GM12878 (cell line): ENCODE data around the gene LMO7. TPM values are rescaled to one million over a fixed set of nuclear protein-coding genes. Genes with fewer than 3 reads are reported as not detected.

Experiments
- CBFB ChIP-seq: IDR thresholded peaks from 2 replicates; pipeline ENCODE4 v1.6.1; 2016; ENCODE audit warnings: antibody characterized with exemption, low read depth
- CBX3 ChIP-seq: fragments of 200-600 bp; sonication (generic); IDR thresholded peaks from 2 replicates; pipeline ENCODE4 v1.6.1; 2016; ENCODE audit warnings: low read depth, borderline replicate concordance
- IKZF2 ChIP-seq, 2 experiments: fragments of 450-650 bp; IDR thresholded peaks; 2 replicates each; pipeline ENCODE4 v1.6.1; 2017; ENCODE audit warnings: mild to moderate bottlenecking in 2 of 2, moderate library complexity in 2 of 2
- KLF5 ChIP-seq: fragments of 450-650 bp; IDR thresholded peaks from 2 replicates; pipeline ENCODE4 v1.6.1; 2014; ENCODE audit warnings: mild to moderate bottlenecking; ENCODE audit not compliant: partially characterized antibody
- MXI1 ChIP-seq: fragments of 150-350 bp; IDR thresholded peaks from 2 replicates; pipeline ENCODE4 v1.6.1; 2011; ENCODE audit warnings: low read depth, mild to moderate bottlenecking, inconsistent platforms, low read length, improper control_type of control experiment
- MYB ChIP-seq: fragments of 150-350 bp; IDR thresholded peaks from 2 replicates; pipeline ENCODE4 v1.6.1; 2014; ENCODE audit warnings: mild to moderate bottlenecking, low read depth, low read length, borderline replicate concordance
- NFYA ChIP-seq: IDR thresholded peaks from 2 replicates; pipeline ENCODE4 v1.6.1; 2011; ENCODE audit warnings: low read depth, mild to moderate bottlenecking, low read length, improper control_type of control experiment, borderline replicate concordance
- NR2F1 ChIP-seq: fragments of 450-650 bp; conservative IDR thresholded peaks from 2 replicates; pipeline ENCODE4 v1.6.1; 2017; ENCODE audit warnings: mild to moderate bottlenecking
- POLR2A ChIP-seq: IDR thresholded peaks from 2 replicates; pipeline ENCODE4 v1.6.1; 2011; ENCODE audit warnings: low read depth, mild to moderate bottlenecking, low read length
- POU2F2 ChIP-seq: IDR thresholded peaks from 3 replicates; pipeline ENCODE4 v1.6.1; 2011; ENCODE audit warnings: low read depth, mild to moderate bottlenecking, low read length, borderline replicate concordance
- RB1 ChIP-seq: fragments of 450-650 bp; formaldehyde crosslinking; IDR thresholded peaks from 2 replicates; pipeline ENCODE4 v1.6.1; 2017; ENCODE audit warnings: mild to moderate bottlenecking, borderline replicate concordance
- RELA ChIP-seq: fragments of 450-650 bp; IDR thresholded peaks from 2 replicates; pipeline ENCODE4 v1.8.0; 2014; ENCODE audit warnings: borderline replicate concordance; ENCODE audit not compliant: partially characterized antibody
- SREBF2 ChIP-seq: IDR thresholded peaks from 2 replicates; pipeline ENCODE4 v1.6.1; 2012; ENCODE audit warnings: mild to moderate bottlenecking, low read length
- SUZ12 ChIP-seq: fragments of 200-600 bp; sonication (generic); IDR thresholded peaks from one replicate; pipeline ENCODE4 v1.6.1; 2018; ENCODE audit warnings: antibody characterized with exemption, mild to moderate bottlenecking; ENCODE audit not compliant: unreplicated experiment
- TARDBP ChIP-seq: IDR thresholded peaks from 2 replicates; pipeline ENCODE4 v1.6.1; 2016; ENCODE audit warnings: borderline replicate concordance
- ZNF207 ChIP-seq: fragments of 450-650 bp; IDR thresholded peaks from 2 replicates; pipeline ENCODE4 v1.6.1; 2014; ENCODE audit warnings: antibody characterized with exemption, mild to moderate bottlenecking, borderline replicate concordance
- ZNF24 ChIP-seq: fragments of 450-650 bp; IDR thresholded peaks from 2 replicates; pipeline ENCODE4 v1.6.1; 2017; ENCODE audit warnings: antibody characterized with exemption, mild to moderate bottlenecking
- ZNF622 ChIP-seq: fragments of 450-650 bp; IDR thresholded peaks from 2 replicates; pipeline ENCODE4 v1.6.1; 2017; ENCODE audit warnings: mild to moderate bottlenecking, inconsistent platforms
- ZSCAN29 ChIP-seq: fragments of 450-650 bp; IDR thresholded peaks from 2 replicates; pipeline ENCODE4 v1.6.1; 2017; ENCODE audit warnings: mild to moderate bottlenecking, moderate library complexity
- polyA plus RNA-seq, 11 experiments: library from polyadenylated mRNA; depleted of rRNA in 4 of 11; unstranded in 6 of 11; stranded (reverse) in 5 of 11; fragments of >200 nt; fragmentation: Nextera tagmentation in 4 of 11; fragmentation: Illumina TruSeq in 1 of 11; extraction: Ambion mirVana in 4 of 11; extraction: Trizol in 1 of 11; gene quantifications; 1 replicate in 1 of 11; 2 replicates in 10 of 11; pipeline versions ENCODE4 v1.2.1 to v1.2.3, GENCODE V29; 2011 to 2016; ENCODE audit warnings: inconsistent platforms in 2 of 11, missing spikeins in 2 of 11, low read depth in 1 of 11
- total RNA-seq, 4 experiments: library from RNA; depleted of rRNA in 3 of 4; stranded (reverse); fragments of >200 nt in 3 of 4; fragmentation: Illumina TruSeq in 1 of 4; extraction: Trizol in 1 of 4; gene quantifications; 2 replicates each; pipeline versions ENCODE4 v1.2.1 to v1.2.3, GENCODE V29; 2013 to 2021
- TF ChIP-seq, protein P1 (sequence below): fragments of 450-650 bp; IDR thresholded peaks from 2 replicates; pipeline ENCODE4 v1.6.1; 2018; ENCODE audit warnings: borderline replicate concordance, mild to moderate bottlenecking; ENCODE audit not compliant: partially characterized antibody
- TF ChIP-seq, protein P2 (sequence below): fragments of 450-650 bp; IDR thresholded peaks from 2 replicates; pipeline ENCODE4 v1.6.1; 2017; ENCODE audit warnings: mild to moderate bottlenecking, moderate library complexity
- TF ChIP-seq, protein P3 (sequence below): fragments of 450-650 bp; IDR thresholded peaks from 2 replicates; pipeline ENCODE4 v1.6.1; 2017; ENCODE audit warnings: mild to moderate bottlenecking
- TF ChIP-seq, protein P4 (sequence below): IDR thresholded peaks from 2 replicates; pipeline ENCODE4 v1.6.1; 2012; ENCODE audit warnings: low read depth, low read length, improper control_type of control experiment

LMO7 gene
- total and polyA plus RNA-seq, 10 of the 15 experiments (the other 5 are each of a cell fraction or from before 2014, with no cell fraction given), result 8.5 to 67.8 (median 36.8) TPM

DNA sequence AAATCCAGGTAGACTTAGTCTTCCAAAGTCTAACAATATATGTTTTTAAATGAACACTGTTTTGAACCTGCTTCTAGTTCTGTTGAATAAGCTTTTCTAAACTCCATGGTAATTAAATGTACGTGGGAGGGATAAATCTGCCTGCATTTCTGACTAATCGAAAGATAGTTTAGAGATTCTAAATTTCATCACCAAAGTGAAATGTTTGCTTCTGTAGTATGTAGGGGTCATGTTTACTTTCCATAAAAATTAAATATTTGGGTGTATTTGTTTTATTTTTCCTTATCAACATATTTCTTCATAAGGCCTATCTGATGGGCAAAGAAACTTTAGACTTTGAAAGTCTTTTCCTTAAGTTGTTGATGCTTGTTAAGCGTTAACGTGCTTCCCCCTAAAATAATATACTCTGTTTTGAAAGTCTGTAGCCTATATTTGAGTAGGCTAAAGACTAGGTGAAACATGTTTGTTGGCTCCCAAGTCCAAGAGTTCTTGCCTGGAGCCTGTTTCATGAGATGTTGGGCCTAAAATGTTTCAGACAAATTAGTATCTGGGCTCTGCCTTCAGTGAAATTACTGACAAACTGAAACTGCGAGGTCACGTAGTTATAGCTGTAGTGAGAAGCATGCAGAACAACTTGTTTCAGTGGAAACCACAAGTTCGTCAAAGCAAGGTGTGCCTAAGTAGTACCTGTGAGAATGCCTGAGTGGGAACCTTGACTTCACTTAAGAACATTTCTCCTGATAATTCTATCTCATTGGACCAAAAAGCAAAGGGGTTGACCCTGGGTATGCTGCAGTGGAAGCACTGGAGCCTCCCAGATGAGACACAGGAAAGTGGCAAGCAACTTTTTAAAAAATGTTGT, 126.2 kb downstream of the LMO7 start (continued):
- TF ChIP-seq, protein P1, sequence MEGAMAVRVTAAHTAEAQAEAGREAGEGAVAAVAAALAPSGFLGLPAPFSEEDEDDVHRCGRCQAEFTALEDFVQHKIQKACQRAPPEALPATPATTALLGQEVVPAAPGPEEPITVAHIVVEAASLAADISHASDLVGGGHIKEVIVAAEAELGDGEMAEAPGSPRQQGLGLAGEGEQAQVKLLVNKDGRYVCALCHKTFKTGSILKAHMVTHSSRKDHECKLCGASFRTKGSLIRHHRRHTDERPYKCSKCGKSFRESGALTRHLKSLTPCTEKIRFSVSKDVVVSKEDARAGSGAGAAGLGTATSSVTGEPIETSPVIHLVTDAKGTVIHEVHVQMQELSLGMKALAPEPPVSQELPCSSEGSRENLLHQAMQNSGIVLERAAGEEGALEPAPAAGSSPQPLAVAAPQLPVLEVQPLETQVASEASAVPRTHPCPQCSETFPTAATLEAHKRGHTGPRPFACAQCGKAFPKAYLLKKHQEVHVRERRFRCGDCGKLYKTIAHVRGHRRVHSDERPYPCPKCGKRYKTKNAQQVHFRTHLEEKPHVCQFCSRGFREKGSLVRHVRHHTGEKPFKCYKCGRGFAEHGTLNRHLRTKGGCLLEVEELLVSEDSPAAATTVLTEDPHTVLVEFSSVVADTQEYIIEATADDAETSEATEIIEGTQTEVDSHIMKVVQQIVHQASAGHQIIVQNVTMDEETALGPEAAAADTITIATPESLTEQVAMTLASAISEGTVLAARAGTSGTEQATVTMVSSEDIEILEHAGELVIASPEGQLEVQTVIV, result no peak
- TF ChIP-seq KLF5 (no peak), ZNF622 (no peak), CBX3 (no peak), POLR2A (peak; percentile 65), IKZF2 (IDR thresholded peaks at IDR 0.05) (peak; percentile 81 to 90; a peak in 3 of 4 replicates), NFYA (no peak), TARDBP (no peak; the same call in 1 of the 2 replicates), MXI1 (peak; percentile 55; the same call in 1 of the 2 replicates), CBFB (peak; percentile 84; the same call in 1 of the 2 replicates), MYB (no peak), NR2F1 (peak; percentile 87), RELA (no peak), SUZ12 (no peak), ZNF207 (no peak), ZNF24 (peak; percentile 56; the same call in 1 of the 2 replicates), RB1 (no peak), SREBF2 (no peak), POU2F2 (peak; percentile 84), ZSCAN29 (no peak)
- TF ChIP-seq, protein P2, sequence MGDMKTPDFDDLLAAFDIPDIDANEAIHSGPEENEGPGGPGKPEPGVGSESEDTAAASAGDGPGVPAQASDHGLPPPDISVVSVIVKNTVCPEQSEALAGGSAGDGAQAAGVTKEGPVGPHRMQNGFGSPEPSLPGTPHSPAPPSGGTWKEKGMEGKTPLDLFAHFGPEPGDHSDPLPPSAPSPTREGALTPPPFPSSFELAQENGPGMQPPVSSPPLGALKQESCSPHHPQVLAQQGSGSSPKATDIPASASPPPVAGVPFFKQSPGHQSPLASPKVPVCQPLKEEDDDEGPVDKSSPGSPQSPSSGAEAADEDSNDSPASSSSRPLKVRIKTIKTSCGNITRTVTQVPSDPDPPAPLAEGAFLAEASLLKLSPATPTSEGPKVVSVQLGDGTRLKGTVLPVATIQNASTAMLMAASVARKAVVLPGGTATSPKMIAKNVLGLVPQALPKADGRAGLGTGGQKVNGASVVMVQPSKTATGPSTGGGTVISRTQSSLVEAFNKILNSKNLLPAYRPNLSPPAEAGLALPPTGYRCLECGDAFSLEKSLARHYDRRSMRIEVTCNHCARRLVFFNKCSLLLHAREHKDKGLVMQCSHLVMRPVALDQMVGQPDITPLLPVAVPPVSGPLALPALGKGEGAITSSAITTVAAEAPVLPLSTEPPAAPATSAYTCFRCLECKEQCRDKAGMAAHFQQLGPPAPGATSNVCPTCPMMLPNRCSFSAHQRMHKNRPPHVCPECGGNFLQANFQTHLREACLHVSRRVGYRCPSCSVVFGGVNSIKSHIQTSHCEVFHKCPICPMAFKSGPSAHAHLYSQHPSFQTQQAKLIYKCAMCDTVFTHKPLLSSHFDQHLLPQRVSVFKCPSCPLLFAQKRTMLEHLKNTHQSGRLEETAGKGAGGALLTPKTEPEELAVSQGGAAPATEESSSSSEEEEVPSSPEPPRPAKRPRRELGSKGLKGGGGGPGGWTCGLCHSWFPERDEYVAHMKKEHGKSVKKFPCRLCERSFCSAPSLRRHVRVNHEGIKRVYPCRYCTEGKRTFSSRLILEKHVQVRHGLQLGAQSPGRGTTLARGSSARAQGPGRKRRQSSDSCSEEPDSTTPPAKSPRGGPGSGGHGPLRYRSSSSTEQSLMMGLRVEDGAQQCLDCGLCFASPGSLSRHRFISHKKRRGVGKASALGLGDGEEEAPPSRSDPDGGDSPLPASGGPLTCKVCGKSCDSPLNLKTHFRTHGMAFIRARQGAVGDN, result peak; percentile 90
- TF ChIP-seq, protein P3, sequence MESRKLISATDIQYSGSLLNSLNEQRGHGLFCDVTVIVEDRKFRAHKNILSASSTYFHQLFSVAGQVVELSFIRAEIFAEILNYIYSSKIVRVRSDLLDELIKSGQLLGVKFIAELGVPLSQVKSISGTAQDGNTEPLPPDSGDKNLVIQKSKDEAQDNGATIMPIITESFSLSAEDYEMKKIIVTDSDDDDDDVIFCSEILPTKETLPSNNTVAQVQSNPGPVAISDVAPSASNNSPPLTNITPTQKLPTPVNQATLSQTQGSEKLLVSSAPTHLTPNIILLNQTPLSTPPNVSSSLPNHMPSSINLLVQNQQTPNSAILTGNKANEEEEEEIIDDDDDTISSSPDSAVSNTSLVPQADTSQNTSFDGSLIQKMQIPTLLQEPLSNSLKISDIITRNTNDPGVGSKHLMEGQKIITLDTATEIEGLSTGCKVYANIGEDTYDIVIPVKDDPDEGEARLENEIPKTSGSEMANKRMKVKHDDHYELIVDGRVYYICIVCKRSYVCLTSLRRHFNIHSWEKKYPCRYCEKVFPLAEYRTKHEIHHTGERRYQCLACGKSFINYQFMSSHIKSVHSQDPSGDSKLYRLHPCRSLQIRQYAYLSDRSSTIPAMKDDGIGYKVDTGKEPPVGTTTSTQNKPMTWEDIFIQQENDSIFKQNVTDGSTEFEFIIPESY, result no peak
- TF ChIP-seq, protein P4, sequence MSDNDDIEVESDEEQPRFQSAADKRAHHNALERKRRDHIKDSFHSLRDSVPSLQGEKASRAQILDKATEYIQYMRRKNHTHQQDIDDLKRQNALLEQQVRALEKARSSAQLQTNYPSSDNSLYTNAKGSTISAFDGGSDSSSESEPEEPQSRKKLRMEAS, result no peak
